Body of pancreas (tissue), 4 donors: ENCODE results near the gene AIF1.

Experiments
- CTCF ChIP-seq, 7 experiments: fragments of 450-650 bp in 4 of 7; fragments of 200-600 bp in 3 of 7; sonication (generic) in 3 of 7; IDR thresholded peaks; one replicate each; pipeline ENCODE4 v1.5.1; 2016 to 2019; ENCODE audit warnings: antibody characterized with exemption in 7 of 7
- POLR2A ChIP-seq, 3 donors: fragments of 450-650 bp; IDR thresholded peaks; one replicate each; pipeline ENCODE4 v1.6.1; 2016; ENCODE audit warnings: antibody characterized with exemption in 3 of 3, mild to moderate bottlenecking in 2 of 3

GRCh38 chr6:31592396-31592771, 22.6 kb upstream of the AIF1 start:
- no peak for TF ChIP-seq CTCF (IDR thresholded peaks at IDR 0.05)
- TF ChIP-seq POLR2A (IDR thresholded peaks at IDR 0.05) = no peak
